NCI-H2171 treated with DMSO at 0.1 percent for 48 hours (cell line): Measurements from ENCODE around the gene SEPTIN8.
"Not testable (repeated sequence)": the region's sequence is repeated elsewhere in the genome, so short reads cannot be mapped to it uniquely, and the experiment has no call there.

Source experiments
- DNase-seq: peaks from one replicate; lab custom pipeline; 2025; lab: John Stamatoyannopoulos, UW

The SEPTIN8 gene

GRCh38 chr5:132812123-132812765 lies 35.2 kb upstream of the SEPTIN8 start:
- peak; percentile 92 for DNase-seq

- no peak for DNase-seq
Observed at GRCh38 chr5:132810605-132811004, 33.6 kb upstream of the SEPTIN8 start.

- DNase-seq: no peak
Observed at GRCh38 chr5:132808866-132809265, 31.8 kb upstream of the SEPTIN8 start.

- DNase-seq: no peak
Observed at GRCh38 chr5:132808448-132808847, 31.4 kb upstream of the SEPTIN8 start.

- DNase-seq: no peak
Observed at GRCh38 chr5:132807163-132807838, 30.3 kb upstream of the SEPTIN8 start.

DNA sequence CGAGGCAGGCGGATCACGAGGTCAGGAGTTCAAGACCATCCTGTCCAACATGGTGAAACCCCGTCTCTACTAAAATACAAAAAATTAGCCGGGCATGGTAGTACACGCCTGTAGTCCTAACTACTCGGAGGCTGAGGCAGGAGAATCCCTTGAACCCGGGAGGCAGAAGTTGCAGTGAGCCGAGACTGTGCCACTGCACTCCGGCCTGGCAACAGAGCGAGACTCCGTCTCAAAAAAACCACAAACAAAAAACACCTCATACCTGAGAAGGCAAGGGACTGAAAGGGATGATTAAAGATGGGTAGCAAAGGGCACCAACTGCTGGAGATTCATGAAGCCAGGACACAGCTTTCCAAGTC lies 29.7 kb upstream of the SEPTIN8 start:
- DNase-seq: not testable (repeated sequence)

DNA sequence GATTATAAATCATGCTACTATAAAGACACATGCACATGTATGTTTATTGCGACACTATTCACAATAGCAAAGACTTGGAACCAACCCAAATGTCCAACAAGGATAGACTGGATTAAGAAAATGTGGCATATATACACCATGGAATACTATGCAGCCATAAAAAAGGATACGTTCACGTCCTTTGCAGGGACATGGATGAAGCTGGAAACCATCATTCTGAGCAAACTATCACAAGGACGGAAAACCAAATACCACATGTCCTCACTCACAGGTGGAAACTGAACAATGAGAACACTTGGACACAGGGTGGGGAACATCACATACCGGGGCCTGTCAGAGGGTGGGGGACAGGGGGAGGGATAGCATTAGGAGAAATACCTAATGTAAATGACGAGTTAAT lies 28.8 kb upstream of the SEPTIN8 start:
- DNase-seq: not testable (repeated sequence)

- not testable (repeated sequence) for DNase-seq
Observed at GRCh38 chr5:132804219-132804618, 27.2 kb upstream of the SEPTIN8 start.

- DNase-seq: not testable (repeated sequence)
Observed at GRCh38 chr5:132802685-132803066, 25.6 kb upstream of the SEPTIN8 start.

GRCh38 chr5:132802044-132802684 lies 25.1 kb upstream of the SEPTIN8 start:
- no peak for DNase-seq

GRCh38 chr5:132800545-132800944 lies 23.5 kb upstream of the SEPTIN8 start:
- DNase-seq: no peak

DNA sequence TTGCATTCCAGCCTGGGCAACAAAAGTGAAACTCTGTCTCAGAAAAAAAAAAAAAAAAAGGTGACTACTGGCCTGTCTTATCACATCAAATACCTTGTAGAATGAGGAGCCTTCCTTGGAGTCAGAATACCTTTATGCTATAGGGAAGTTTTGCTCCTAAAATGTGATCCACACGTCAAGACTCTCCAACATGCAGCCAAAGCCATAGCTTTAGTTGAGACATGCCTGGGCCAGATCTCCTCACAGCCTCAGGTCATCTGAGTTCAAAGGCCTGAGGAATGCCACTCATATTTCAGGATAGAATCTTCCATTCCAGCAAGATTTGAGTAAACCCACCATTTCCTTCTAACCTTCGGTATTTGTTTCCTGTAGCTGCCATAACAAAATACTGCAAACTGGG lies 22.4 kb upstream of the SEPTIN8 start:
- no peak for DNase-seq

- no peak for DNase-seq
Observed at GRCh38 chr5:132797651-132798050, 20.6 kb upstream of the SEPTIN8 start.

- DNase-seq: no peak
Observed at GRCh38 chr5:132791026-132791425, 14.0 kb upstream of the SEPTIN8 start.

- no peak for DNase-seq
Observed at GRCh38 chr5:132790201-132790865, 13.3 kb upstream of the SEPTIN8 start.

DNA sequence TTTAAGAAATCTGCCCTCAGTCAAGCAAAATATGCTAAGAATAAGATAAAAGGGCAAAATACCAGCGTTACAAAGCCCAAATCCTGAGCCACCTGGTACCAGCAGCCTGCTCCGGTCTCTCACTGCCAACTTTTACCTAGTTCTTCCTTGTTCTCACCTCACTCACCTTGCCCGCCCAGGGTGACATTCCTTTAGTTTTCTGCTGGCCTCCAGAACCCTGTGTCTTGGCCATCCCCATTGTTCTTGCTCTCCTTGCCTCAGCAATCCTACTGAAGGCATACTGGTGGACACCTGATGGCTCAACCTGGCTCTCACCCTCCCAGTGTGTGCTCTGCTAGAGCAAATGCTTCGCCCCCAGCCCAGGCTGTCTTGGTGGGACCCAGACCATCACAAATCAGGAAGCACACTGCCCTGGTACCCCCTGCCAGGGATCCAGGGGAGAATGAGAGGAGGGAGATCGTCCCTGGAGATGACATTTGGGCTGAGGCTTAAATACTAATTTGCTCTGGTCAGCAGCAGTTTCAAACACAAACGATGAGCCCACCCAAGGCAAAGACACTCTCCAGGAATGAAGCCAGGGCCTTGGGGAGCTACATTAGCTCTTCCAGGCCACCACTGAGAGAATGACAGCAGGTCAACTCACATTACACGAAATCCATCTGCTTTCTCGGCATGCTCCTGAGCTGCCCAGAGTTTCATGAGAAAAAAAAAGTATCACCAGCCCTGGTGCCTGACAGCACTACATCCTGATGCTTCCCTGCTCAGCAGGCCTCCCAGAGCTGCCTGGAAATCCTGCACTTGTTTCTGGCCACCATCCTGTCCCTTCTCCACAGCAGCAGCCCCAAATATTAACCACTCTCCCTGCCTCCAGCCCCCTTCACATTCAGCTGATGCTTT lies 12.2 kb upstream of the SEPTIN8 start:
- DNase-seq: peak; percentile 71

DNA sequence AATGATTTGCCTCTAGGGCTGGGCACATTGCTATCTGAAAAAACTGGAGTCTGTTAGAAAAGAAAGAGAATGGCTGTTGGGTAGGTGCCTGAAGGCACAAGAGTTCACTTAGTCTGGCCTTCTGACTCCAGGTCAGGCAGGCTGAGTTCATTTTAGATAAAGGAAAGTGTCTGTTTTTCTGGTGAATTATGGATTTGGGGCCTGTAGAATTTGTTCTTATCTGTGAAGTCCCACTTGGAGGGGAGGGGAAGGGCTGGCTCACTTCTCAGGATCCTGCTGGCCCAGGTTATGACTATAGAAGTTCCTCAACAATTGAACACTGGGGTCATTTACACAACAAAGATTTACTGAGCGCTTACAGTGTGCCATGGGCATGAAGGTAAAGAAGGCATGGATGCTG lies 11.5 kb upstream of the SEPTIN8 start:
- no peak for DNase-seq

- DNase-seq: no peak
Observed at GRCh38 chr5:132787076-132787475, 10.0 kb upstream of the SEPTIN8 start.

DNA sequence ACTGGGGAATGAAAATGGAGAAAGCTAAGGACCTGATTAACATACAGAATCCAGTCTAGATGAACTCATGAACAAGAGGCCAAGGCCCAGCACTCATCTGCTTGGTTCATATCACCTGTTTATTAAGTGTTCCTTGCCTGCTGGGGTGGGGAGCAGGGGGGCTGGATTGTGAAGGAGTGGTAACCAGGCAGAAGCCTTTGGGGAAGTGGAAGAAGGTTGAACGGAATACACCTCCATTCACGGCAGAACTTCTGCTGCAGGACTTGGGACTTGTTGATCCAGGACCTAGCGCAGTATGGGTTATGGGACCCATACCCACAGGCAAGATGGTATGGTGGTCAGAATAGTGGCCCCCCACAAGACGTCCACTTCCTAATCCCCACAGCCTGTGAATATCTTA lies 8.8 kb upstream of the SEPTIN8 start:
- DNase-seq: no peak

DNA sequence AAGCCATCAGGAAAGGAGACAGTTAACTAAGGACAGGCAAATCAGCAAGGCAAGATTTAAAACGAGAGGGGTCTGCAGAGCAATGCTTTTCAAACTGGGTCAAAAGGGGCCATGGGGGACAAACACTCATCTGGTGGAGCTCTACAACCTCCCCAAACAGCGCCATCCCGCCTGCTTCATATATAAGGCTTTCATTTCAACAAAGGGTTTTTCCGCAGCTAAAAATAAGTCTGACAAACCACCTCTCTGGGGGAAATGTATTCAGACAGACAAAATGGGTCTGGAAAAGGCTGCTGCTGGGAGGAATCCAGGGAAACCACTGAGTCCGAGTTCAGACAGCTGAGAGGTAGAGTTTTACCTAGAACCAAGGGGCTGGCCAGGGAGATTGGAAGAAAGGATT lies 8.3 kb upstream of the SEPTIN8 start:
- no peak for DNase-seq

GRCh38 chr5:132782101-132782500 lies 5.1 kb upstream of the SEPTIN8 start:
- DNase-seq: no peak

DNA sequence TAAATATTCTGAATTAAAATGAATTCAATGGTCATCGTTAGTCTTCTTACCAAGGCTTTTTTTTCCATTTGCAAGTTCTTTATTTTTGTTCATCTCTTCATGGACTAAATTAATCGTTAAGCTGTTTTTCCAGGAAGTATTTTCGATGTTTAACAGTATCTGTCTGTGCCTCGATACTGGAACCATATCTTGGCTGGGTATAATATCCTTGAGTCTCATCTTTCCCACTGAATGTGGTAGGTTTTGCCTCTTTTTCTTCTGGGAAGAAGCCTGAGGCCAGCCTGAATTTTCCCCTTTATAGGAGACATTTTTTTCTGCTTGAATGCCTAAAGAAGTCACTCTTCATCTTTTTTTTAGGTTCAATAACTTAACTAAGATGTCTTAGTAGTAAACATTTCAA lies 4.0 kb upstream of the SEPTIN8 start:
- DNase-seq: no peak
